BE2C (cell line): ENCODE measurements around the gene PKNOX2.

Experiments
- DNase-seq: peaks from one replicate; pipeline ENCODE4 v3.0.0-alpha.2; 2020
- H3K27me3 ChIP-seq: fragments of 250-450 bp; sonication (Bioruptor Pico); 2 replicates; pipeline ENCODE4 v1.5.1; 2020; ENCODE audit warnings: mild to moderate bottlenecking
- H3K36me3 ChIP-seq: fragments of 250-450 bp; sonication (Bioruptor Pico); 2 replicates; pipeline ENCODE4 v1.5.1; 2020; ENCODE audit warnings: mild to moderate bottlenecking
- H3K4me1 ChIP-seq: fragments of 250-450 bp; sonication (Bioruptor Pico); 2 replicates; pipeline ENCODE4 v1.5.1; 2020
- H3K4me3 ChIP-seq: 2 replicates; pipeline ENCODE4 v1.5.1; 2011; ENCODE audit warnings: low read depth, low read length
- H3K9me3 ChIP-seq: fragments of 250-450 bp; sonication (Bioruptor Pico); 2 replicates; pipeline ENCODE4 v1.5.1; 2020
- TF ChIP-seq, protein P1 (sequence below): IDR thresholded peaks from 2 replicates; pipeline ENCODE4 v1.5.1; 2012; ENCODE audit warnings: mild to moderate bottlenecking, low read depth, low read length

Gene PKNOX2

DNA sequence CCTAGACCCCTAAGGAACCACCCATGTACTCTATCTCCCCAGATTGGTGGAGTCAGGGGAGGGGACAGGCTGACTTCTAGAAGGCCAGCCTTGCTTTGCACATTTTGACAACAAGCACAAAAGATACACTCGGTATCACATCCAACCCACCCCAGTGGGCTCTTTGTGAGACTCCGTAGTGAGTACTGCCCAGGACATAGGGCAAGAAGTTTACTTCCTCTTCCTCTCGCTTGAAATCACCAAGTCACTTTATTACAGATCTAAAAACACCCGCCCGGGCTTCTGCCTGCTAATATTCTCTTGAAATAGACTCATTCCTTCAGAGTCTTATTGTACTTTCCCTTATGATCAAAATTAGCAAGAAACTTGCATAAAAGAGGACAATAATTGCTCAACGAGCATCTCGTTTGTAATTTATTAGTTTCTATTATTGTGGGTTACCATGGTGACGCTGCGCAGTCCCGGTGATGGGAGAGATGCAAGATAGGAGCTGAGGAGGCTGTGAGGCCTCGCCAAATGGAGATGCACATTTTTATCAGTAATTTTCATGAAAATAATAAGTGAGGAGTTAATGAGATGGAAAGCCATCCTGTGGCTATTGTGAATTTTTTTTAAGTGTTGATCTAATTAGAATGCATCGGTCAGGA is 234.6 kb downstream of the PKNOX2 start:
- Histone ChIP-seq H3K4me3 (no peak overlapping the region), H3K27me3 (peaks cover 41% of the 10 kb centered on the region), H3K4me1 (no peaks in the 10 kb centered on the region), H3K9me3 (no peaks in the 10 kb centered on the region), H3K36me3 (no peaks in the 10 kb centered on the region)
- TF ChIP-seq, protein P1, sequence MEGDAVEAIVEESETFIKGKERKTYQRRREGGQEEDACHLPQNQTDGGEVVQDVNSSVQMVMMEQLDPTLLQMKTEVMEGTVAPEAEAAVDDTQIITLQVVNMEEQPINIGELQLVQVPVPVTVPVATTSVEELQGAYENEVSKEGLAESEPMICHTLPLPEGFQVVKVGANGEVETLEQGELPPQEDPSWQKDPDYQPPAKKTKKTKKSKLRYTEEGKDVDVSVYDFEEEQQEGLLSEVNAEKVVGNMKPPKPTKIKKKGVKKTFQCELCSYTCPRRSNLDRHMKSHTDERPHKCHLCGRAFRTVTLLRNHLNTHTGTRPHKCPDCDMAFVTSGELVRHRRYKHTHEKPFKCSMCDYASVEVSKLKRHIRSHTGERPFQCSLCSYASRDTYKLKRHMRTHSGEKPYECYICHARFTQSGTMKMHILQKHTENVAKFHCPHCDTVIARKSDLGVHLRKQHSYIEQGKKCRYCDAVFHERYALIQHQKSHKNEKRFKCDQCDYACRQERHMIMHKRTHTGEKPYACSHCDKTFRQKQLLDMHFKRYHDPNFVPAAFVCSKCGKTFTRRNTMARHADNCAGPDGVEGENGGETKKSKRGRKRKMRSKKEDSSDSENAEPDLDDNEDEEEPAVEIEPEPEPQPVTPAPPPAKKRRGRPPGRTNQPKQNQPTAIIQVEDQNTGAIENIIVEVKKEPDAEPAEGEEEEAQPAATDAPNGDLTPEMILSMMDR = no peak
- no peak for DNase-seq

DNA sequence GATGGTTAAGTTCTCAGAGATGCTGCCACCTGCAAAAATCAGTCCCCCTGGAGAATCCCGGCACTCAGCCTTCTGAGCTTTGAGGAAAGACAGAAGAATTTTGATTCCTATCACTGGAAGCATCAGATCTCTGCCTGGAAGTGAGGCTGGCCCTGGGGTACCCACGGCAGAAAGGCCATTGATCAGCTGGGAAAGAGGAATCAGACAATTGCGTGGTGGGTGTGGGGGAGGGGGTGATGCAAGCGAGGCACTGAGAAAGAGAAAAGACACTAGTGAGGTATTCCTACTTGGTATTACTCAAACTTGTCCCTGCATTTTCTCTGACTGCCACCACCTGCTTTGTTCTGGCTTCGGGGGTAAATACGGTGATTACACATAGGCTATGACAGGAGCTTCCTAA is 235.4 kb downstream of the PKNOX2 start:
- no peaks in the 10 kb centered on the region for H3K9me3 ChIP-seq
- H3K4me1 ChIP-seq = no peaks in the 10 kb centered on the region
- TF ChIP-seq, protein P1 = no peak
- H3K36me3 ChIP-seq = no peaks in the 10 kb centered on the region
- no peak for DNase-seq
- H3K27me3 ChIP-seq = peaks cover 43% of the 10 kb centered on the region
- no peak overlapping the region for H3K4me3 ChIP-seq

DNA sequence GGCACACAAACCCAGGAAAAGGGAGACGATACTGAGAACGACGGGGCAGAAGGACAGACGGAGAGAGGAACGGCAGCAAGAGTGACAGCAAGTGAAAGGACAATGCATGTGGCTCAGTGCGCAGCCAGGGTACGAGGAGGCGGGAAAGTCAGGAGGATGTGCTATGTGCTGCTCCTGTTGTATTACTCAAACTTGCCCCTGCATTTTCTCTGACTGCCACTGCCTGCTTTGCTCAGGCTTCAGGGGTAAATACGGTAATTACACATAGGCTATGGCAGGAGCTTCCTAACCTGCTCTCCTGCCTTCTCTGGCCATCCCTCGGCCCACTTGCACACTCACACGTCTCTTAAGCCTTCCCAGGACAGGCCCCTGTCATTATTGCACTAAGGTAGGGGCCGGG is 236.7 kb downstream of the PKNOX2 start:
- no peaks in the 10 kb centered on the region for H3K4me1 ChIP-seq
- TF ChIP-seq, protein P1 = no peak
- no peaks in the 10 kb centered on the region for H3K9me3 ChIP-seq
- H3K27me3 ChIP-seq = peaks cover 56% of the 10 kb centered on the region
- no peaks in the 10 kb centered on the region for H3K36me3 ChIP-seq
- no peak overlapping the region for H3K4me3 ChIP-seq
- DNase-seq = no peak

DNA sequence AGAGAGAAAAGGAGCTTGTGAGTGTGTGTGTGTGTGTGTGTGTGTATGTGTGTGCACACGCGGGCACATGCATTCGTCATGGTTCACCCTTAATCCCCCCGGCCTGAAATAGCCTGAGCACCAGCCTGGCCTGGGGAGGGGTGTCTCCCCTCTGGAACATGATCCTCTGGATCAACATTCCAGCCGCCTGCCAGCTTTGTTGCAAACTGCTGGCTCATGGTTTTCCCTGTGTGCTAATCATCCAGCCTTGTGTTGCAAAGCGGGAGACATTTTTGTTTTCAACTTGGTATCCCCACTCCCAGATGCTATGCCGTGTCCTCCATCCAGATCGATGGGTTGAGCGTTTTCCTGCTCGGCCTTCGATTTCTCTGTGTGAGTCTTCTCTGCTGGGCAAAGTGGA is 237.2 kb downstream of the PKNOX2 start:
- peaks cover 59% of the 10 kb centered on the region for H3K27me3 ChIP-seq
- H3K4me3 ChIP-seq = no peak overlapping the region
- H3K36me3 ChIP-seq = no peaks in the 10 kb centered on the region
- H3K4me1 ChIP-seq = no peaks in the 10 kb centered on the region
- H3K9me3 ChIP-seq = no peaks in the 10 kb centered on the region
- no peak for DNase-seq
- TF ChIP-seq, protein P1 = no peak

DNA sequence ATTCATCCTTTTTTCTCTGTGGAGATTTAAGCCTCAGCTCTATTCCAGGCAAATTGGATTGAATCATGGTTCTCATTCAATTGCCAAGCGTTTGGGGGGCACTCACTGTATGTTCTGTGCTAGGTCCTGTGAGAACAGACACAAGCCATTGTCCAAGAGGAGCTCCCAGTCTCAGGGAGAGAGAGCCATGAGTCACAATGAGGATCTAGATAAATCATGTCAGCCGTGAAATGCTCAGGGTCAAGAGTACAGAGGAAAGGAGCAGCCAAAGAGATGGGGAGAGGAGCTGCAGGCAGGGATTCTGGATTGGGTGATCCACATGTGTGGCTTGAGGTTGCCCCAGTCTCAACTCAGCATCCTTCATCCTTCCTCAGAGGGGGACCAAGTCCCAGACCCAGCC is 237.9 kb downstream of the PKNOX2 start:
- peaks cover 65% of the 10 kb centered on the region for H3K27me3 ChIP-seq
- H3K9me3 ChIP-seq = no peaks in the 10 kb centered on the region
- DNase-seq = no peak
- no peaks in the 10 kb centered on the region for H3K36me3 ChIP-seq
- no peaks in the 10 kb centered on the region for H3K4me1 ChIP-seq
- H3K4me3 ChIP-seq = no peak overlapping the region
- TF ChIP-seq, protein P1 = no peak

DNA sequence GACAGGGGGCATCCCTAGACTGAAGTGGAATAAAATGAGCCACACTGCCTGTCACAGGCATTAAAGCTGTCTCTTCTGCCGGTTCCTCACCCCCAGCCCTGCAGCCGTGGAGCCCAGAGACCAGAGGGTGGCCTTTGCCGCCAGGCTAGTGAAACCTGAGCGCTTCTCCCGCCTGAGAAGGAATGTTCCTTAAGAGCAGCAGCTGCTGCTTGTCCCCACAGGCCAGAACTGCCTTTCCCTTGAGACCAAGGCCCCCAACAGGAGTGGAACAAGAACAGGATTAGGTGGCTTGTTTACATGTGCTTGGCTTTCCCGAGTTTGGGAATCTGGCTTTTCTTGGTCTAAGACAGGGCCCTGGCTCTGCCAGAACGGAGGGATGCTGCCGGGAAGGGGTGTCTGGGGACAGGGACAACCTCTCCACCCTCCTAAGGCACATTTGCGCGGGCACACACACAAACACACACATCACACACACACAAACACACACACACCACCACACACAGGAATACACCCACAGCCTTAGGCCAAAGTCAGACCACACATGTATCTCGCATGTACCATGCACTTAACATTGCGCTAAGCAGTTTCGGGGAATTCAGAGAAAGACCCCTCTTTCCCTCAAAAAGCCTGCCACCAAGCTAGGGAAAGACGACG is 239.7 kb downstream of the PKNOX2 start:
- Histone ChIP-seq H3K4me1 (no peaks in the 10 kb centered on the region), H3K36me3 (no peaks in the 10 kb centered on the region), H3K27me3 (peaks cover 73% of the 10 kb centered on the region), H3K4me3 (no peak overlapping the region), H3K9me3 (no peaks in the 10 kb centered on the region)
- TF ChIP-seq, protein P1 = no peak
- no peak for DNase-seq
